Midbrain (tissue), 1 donor: ENCODE results near the gene MMP25.
"Not testable (repeated sequence)": the region's sequence is repeated elsewhere in the genome, so short reads cannot be mapped to it uniquely, and the experiment has no call there.

ENCODE experiments used
- DNase-seq: peaks from one replicate; lab custom pipeline; 2025; lab: John Stamatoyannopoulos, UW

Gene MMP25

GRCh38 chr16:3029491-3030221 lies 16.7 kb upstream of the MMP25 start:
- no peak for DNase-seq

GRCh38 chr16:3030222-3031212 lies 15.8 kb upstream of the MMP25 start:
- DNase-seq = no peak

GRCh38 chr16:3032624-3033023 lies 13.7 kb upstream of the MMP25 start:
- DNase-seq = no peak

GRCh38 chr16:3035289-3035971 lies 10.9 kb upstream of the MMP25 start:
- DNase-seq = no peak

GRCh38 chr16:3035972-3036725 lies 10.2 kb upstream of the MMP25 start:
- DNase-seq = no peak

GRCh38 chr16:3036726-3037315 lies 9.5 kb upstream of the MMP25 start, which contains the start of gene BICDL2:
TSS of gene BICDL2 (minus strand) at chr16:3036944. CDS start at chr16:3035496, 1,448 bp downstream.
- DNase-seq = no peak

GRCh38 chr16:3038256-3038655 lies 8.1 kb upstream of the MMP25 start:
- DNase-seq = no peak

GRCh38 chr16:3038896-3039295 lies 7.5 kb upstream of the MMP25 start:
- DNase-seq = no peak

GRCh38 chr16:3042376-3042775 lies 4.0 kb upstream of the MMP25 start:
- DNase-seq = no peak

- DNase-seq = no peak
Measured at GRCh38 chr16:3044708-3045107, 1.7 kb upstream of the MMP25 start.

- no peak for DNase-seq
Measured at GRCh38 chr16:3046641-3047386, 453 bp downstream of the MMP25 start.

- no peak for DNase-seq
Measured at GRCh38 chr16:3047387-3047720, 993 bp downstream of the MMP25 start.

GRCh38 chr16:3049921-3050481 lies 3.6 kb downstream of the MMP25 start:
- DNase-seq = no peak

- no peak for DNase-seq
Measured at GRCh38 chr16:3050487-3050886, 4.1 kb downstream of the MMP25 start.

- no peak for DNase-seq
Measured at GRCh38 chr16:3051009-3051408, 4.6 kb downstream of the MMP25 start.

- no peak for DNase-seq
Measured at GRCh38 chr16:3051494-3051893, 5.1 kb downstream of the MMP25 start.

GRCh38 chr16:3052571-3053329 lies 6.4 kb downstream of the MMP25 start:
- DNase-seq = not testable (repeated sequence)

- not testable (repeated sequence) for DNase-seq
Measured at GRCh38 chr16:3053330-3053710, 7.0 kb downstream of the MMP25 start.

GRCh38 chr16:3054965-3055733 lies 8.8 kb downstream of the MMP25 start:
- no peak for DNase-seq
